Left colon (tissue), 2 donors: Measurements from ENCODE around the gene DRD1. TPM values are rescaled to one million over a fixed set of nuclear protein-coding genes. Genes with fewer than 3 reads are reported as not detected.

Experiments used
- ATAC-seq: fragments of 200-7000 bp; cut with Tn5 transposase; one replicate; pipeline ENCODE4 v1.9.1; 2020; ENCODE audit warnings: mild to moderate bottlenecking, moderate library complexity
- DNase-seq, 2 donors: peaks; one replicate each; pipeline ENCODE4 v3.0.0-alpha.2; 2020
- intact Hi-C, 2 donors: fragments of 100-400 bp; cut with DNase I in 1 of 2; cut with micrococcal nuclease in 1 of 2; formaldehyde crosslinking; loops; one replicate each; pipeline versions ENCODE4 v1.11.2 to v1.14.0; 2022; cut with DNase I, micrococcal nuclease
- total RNA-seq, 2 donors: library from RNA; stranded (reverse); fragmentation: NEBNext Ultra II Directional; extraction: Animal tissue kit (Norgen Biotek cat#: 25700); gene quantifications; one replicate each; pipeline ENCODE4 v1.2.1, GENCODE V29; 2021
- donor health status: DM: no; HTN: no; CAD: no.
- donor health status: DM: yes; HTN: yes; CAD: no.

The DRD1 gene
- total RNA-seq, 2 donors from 2014 or later = 0.09 to 0.17 TPM

DNA sequence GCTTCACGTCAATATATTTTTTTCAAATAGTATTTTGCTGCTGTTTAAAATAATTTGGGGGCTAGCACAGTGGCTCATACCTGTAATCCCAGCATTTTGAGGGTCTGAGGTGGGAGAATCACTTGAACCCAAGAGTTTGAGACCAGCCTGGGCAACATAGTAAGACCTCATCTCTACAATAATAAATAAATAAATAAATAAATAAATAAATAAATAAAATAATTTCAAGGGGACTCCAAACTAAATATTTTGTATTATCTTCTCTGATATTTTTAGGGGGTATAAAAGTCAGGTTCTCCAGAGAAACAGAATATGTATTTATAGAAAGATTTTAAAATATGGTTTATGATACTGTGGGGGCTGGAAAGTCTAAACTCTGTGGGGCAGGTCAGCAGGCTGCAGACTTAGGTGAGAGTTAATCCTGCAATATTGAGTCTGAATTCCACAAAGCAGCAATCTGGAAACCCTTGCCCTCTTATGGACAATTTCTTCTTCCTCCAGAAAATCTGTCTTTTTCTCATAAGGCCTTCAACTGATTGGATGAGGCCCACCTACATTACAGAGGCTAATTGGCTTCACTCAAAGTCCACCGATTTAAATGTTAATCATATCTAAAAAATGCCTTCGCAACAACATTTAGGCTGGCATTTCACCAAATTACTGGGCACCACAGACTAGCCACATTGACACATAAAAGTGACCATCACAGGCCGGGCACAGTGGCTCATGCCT lies 53.5 kb downstream of the DRD1 start:
- no peak for DNase-seq
- ATAC-seq = no peak
- intact Hi-C loops = no loop called here

Other genes starting within 250 kb of the DRD1 start
- 100 to 1,000 TPM in 1 of 2 donors, 10 to 100 TPM in 1; 82.8 to 113 TPM for gene SFXN1, start 34.4 kb upstream of the DRD1 start, total RNA-seq
- gene HRH2, start 213.9 kb upstream of the DRD1 start, total RNA-seq = under 1 TPM; 0.34 to 0.84 TPM